Activated T-cell treated with anti-CD3 and anti-CD28 coated beads, Interleukin-2, amount 50 U/mL, for 24 hours (primary cell): ENCODE results near the gene CSNK1A1.

Source experiments
- DNase-seq: peaks from one replicate; pipeline ENCODE4 v3.0.0-alpha.2; 2020
- H3K27ac Mint-ChIP-seq: 2 replicates; pipeline ENCODE4 v1.8.0; 2020; ENCODE audit warnings: mild to moderate bottlenecking, mixed read lengths
- H3K27me3 Mint-ChIP-seq: 2 replicates; pipeline ENCODE4 v1.8.0; 2020; ENCODE audit warnings: mixed read lengths
- H3K36me3 Mint-ChIP-seq: 2 replicates; pipeline ENCODE4 v1.8.0; 2020; ENCODE audit warnings: low read depth, mixed read lengths
- H3K4me1 Mint-ChIP-seq: 2 replicates; pipeline ENCODE4 v1.8.0; 2020; ENCODE audit warnings: low read depth, mixed read lengths
- H3K4me3 Mint-ChIP-seq: 2 replicates; pipeline ENCODE4 v1.8.0; 2020; ENCODE audit warnings: mild to moderate bottlenecking, moderate library complexity, mixed read lengths
- H3K9me3 Mint-ChIP-seq: 2 replicates; pipeline ENCODE4 v1.8.0; 2020; ENCODE audit warnings: mixed read lengths

CSNK1A1 gene

GRCh38 chr5:149497357-149497756 lies 53.9 kb downstream of the CSNK1A1 start:
- DNase-seq: no peak
- peaks cover 81% of the 10 kb centered on the region for H3K36me3 Mint-ChIP-seq
- H3K4me3 Mint-ChIP-seq: no peak overlapping the region
- peaks cover 2% of the 10 kb centered on the region for H3K4me1 Mint-ChIP-seq
- H3K9me3 Mint-ChIP-seq: no peaks in the 10 kb centered on the region
- H3K27ac Mint-ChIP-seq: peak overlapping the region; percentile 19
- H3K27me3 Mint-ChIP-seq: no peaks in the 10 kb centered on the region

- no peak overlapping the region for H3K4me3 Mint-ChIP-seq
- no peaks in the 10 kb centered on the region for H3K27me3 Mint-ChIP-seq
- H3K9me3 Mint-ChIP-seq: no peaks in the 10 kb centered on the region
- H3K27ac Mint-ChIP-seq: no peak overlapping the region
- H3K36me3 Mint-ChIP-seq: peaks cover 81% of the 10 kb centered on the region
- DNase-seq: no peak
- peaks cover 2% of the 10 kb centered on the region for H3K4me1 Mint-ChIP-seq
Observed at GRCh38 chr5:149496917-149497316, 54.3 kb downstream of the CSNK1A1 start.

GRCh38 chr5:149496166-149496565 lies 55.1 kb downstream of the CSNK1A1 start:
- peaks cover 74% of the 10 kb centered on the region for H3K36me3 Mint-ChIP-seq
- no peak overlapping the region for H3K4me3 Mint-ChIP-seq
- H3K9me3 Mint-ChIP-seq: no peaks in the 10 kb centered on the region
- DNase-seq: no peak
- H3K27me3 Mint-ChIP-seq: no peaks in the 10 kb centered on the region
- H3K27ac Mint-ChIP-seq: no peak overlapping the region
- peaks cover 2% of the 10 kb centered on the region for H3K4me1 Mint-ChIP-seq

- H3K4me3 Mint-ChIP-seq: no peak overlapping the region
- peaks cover 2% of the 10 kb centered on the region for H3K4me1 Mint-ChIP-seq
- peaks cover 69% of the 10 kb centered on the region for H3K36me3 Mint-ChIP-seq
- no peak for DNase-seq
- no peak overlapping the region for H3K27ac Mint-ChIP-seq
- H3K9me3 Mint-ChIP-seq: no peaks in the 10 kb centered on the region
- no peaks in the 10 kb centered on the region for H3K27me3 Mint-ChIP-seq
Observed at GRCh38 chr5:149495673-149496072, 55.6 kb downstream of the CSNK1A1 start.

GRCh38 chr5:149493316-149493715 lies 57.9 kb downstream of the CSNK1A1 start:
- peaks cover 9% of the 10 kb centered on the region for H3K4me1 Mint-ChIP-seq
- no peak for DNase-seq
- no peak overlapping the region for H3K27ac Mint-ChIP-seq
- H3K27me3 Mint-ChIP-seq: no peaks in the 10 kb centered on the region
- peaks cover 57% of the 10 kb centered on the region for H3K36me3 Mint-ChIP-seq
- no peak overlapping the region for H3K4me3 Mint-ChIP-seq
- H3K9me3 Mint-ChIP-seq: no peaks in the 10 kb centered on the region

GRCh38 chr5:149492781-149493180 lies 58.5 kb downstream of the CSNK1A1 start:
- DNase-seq: no peak
- Mint-ChIP-seq H3K4me3 (no peak overlapping the region), H3K4me1 (peaks cover 9% of the 10 kb centered on the region), H3K36me3 (peaks cover 53% of the 10 kb centered on the region), H3K9me3 (no peaks in the 10 kb centered on the region), H3K27ac (peak overlapping the region; percentile 37), H3K27me3 (no peaks in the 10 kb centered on the region)

GRCh38 chr5:149490599-149491485 lies 60.4 kb downstream of the CSNK1A1 start:
- H3K36me3 Mint-ChIP-seq: peaks cover 33% of the 10 kb centered on the region
- no peaks in the 10 kb centered on the region for H3K9me3 Mint-ChIP-seq
- H3K27ac Mint-ChIP-seq: no peak overlapping the region
- H3K4me1 Mint-ChIP-seq: peaks cover 9% of the 10 kb centered on the region
- DNase-seq: no peak
- no peaks in the 10 kb centered on the region for H3K27me3 Mint-ChIP-seq
- H3K4me3 Mint-ChIP-seq: no peak overlapping the region

GRCh38 chr5:149489605-149490037 lies 61.6 kb downstream of the CSNK1A1 start:
- no peak overlapping the region for H3K4me3 Mint-ChIP-seq
- no peak overlapping the region for H3K27ac Mint-ChIP-seq
- no peaks in the 10 kb centered on the region for H3K27me3 Mint-ChIP-seq
- DNase-seq: no peak
- H3K36me3 Mint-ChIP-seq: peaks cover 22% of the 10 kb centered on the region
- peaks cover 9% of the 10 kb centered on the region for H3K4me1 Mint-ChIP-seq
- no peaks in the 10 kb centered on the region for H3K9me3 Mint-ChIP-seq

GRCh38 chr5:149488645-149489306 lies 62.5 kb downstream of the CSNK1A1 start:
- Mint-ChIP-seq H3K36me3 (peaks cover 14% of the 10 kb centered on the region), H3K27me3 (no peaks in the 10 kb centered on the region), H3K9me3 (no peaks in the 10 kb centered on the region), H3K27ac (peak overlapping the region; percentile 55), H3K4me1 (peaks cover 9% of the 10 kb centered on the region), H3K4me3 (no peak overlapping the region)
- DNase-seq: no peak

- no peak overlapping the region for H3K27ac Mint-ChIP-seq
- no peak for DNase-seq
Observed at GRCh38 chr5:149487672-149488071, 63.6 kb downstream of the CSNK1A1 start.

GRCh38 chr5:149486726-149487635 lies 64.3 kb downstream of the CSNK1A1 start:
- Mint-ChIP-seq H3K27me3 (no peaks in the 10 kb centered on the region), H3K36me3 (no peaks in the 10 kb centered on the region), H3K4me1 (peaks cover 8% of the 10 kb centered on the region), H3K27ac (no peak overlapping the region), H3K4me3 (no peak overlapping the region), H3K9me3 (no peaks in the 10 kb centered on the region)
- no peak for DNase-seq

More at GRCh38 chr5:149487672-149488071, 63.6 kb downstream of the CSNK1A1 start:
- no peaks in the 10 kb centered on the region for H3K9me3 Mint-ChIP-seq
- H3K4me3 Mint-ChIP-seq: no peak overlapping the region
- peaks cover 8% of the 10 kb centered on the region for H3K4me1 Mint-ChIP-seq
- H3K27me3 Mint-ChIP-seq: no peaks in the 10 kb centered on the region
- peaks cover 3% of the 10 kb centered on the region for H3K36me3 Mint-ChIP-seq

- Mint-ChIP-seq H3K27me3 (no peaks in the 10 kb centered on the region), H3K36me3 (no peaks in the 10 kb centered on the region), H3K4me1 (peaks cover 8% of the 10 kb centered on the region), H3K27ac (peak overlapping the region; percentile 11), H3K4me3 (no peak overlapping the region), H3K9me3 (no peaks in the 10 kb centered on the region)
- DNase-seq: no peak
Observed at GRCh38 chr5:149485655-149486615, 65.3 kb downstream of the CSNK1A1 start.

- no peaks in the 10 kb centered on the region for H3K27me3 Mint-ChIP-seq
- DNase-seq: no peak
- H3K4me3 Mint-ChIP-seq: no peak overlapping the region
- H3K4me1 Mint-ChIP-seq: no peaks in the 10 kb centered on the region
- no peak overlapping the region for H3K27ac Mint-ChIP-seq
- H3K9me3 Mint-ChIP-seq: no peaks in the 10 kb centered on the region
- H3K36me3 Mint-ChIP-seq: no peaks in the 10 kb centered on the region
Observed at GRCh38 chr5:149481485-149481884, 69.8 kb downstream of the CSNK1A1 start.
